ENCODE results near the gene ITGB3. TPM values are rescaled to one million over a fixed set of nuclear protein-coding genes. Genes with fewer than 3 reads are reported as not detected.

The ITGB3 gene
- total and polyA plus RNA-seq, 9 of the 15 experiments (the other 6 are each of a cell fraction or from before 2014, with no cell fraction given): 0.08 to 2.6 (median 0.62) TPM; not detected in 1

GRCh38 chr17:47300718-47301117, 47.1 kb downstream of the ITGB3 start (continued):
- TF ChIP-seq CHD4 (IDR thresholded peaks at IDR 0.05; ENCODE audit: insufficient read depth, insufficient replicate concordance, low read depth, low read length, poor library complexity, severe bottlenecking) (peak; percentile 59), MYNN (IDR thresholded peaks at IDR 0.05) (no peak), MYNN (CRISPR knock-in tag; IDR thresholded peaks at IDR 0.05) (no peak), ADNP (tag; IDR thresholded peaks at IDR 0.05) (peak; percentile 94), RBM25 (IDR thresholded peaks at IDR 0.05; ENCODE audit: low read depth, low read length, severe bottlenecking) (peak; percentile 94), CGGBP1 (CRISPR knock-in tag; IDR thresholded peaks at IDR 0.05) (no peak), SMARCA5 (IDR thresholded peaks at IDR 0.05) (peak; percentile 61; the same call in 1 of the 2 replicates)

- peaks cover 4 to 24% of the 10 kb centered on the region in 2 experiments for H3K4me1 ChIP-seq (replicated peaks in 1 of 2; ENCODE audit: control insufficient read depth in 2 of 2, insufficient read depth in 2 of 2, low read length in 2 of 2)
- H3K4me2 ChIP-seq (ENCODE audit: insufficient read depth, low read length): no peak overlapping the region
- 15% methylated on average over 3 of the region's 3 CpGs for WGBS (ENCODE audit: insufficient coverage, low coverage, missing lambda C conversion rate)
- no peaks in the 10 kb centered on the region for H3K36me3 ChIP-seq (ENCODE audit: control insufficient read depth, insufficient read depth, low read length)
- no TSS peak for BruUV-seq (replicated peaks)
- H4K20me1 ChIP-seq (replicated peaks; ENCODE audit: control insufficient read depth, insufficient read depth, low read length): no peaks in the 10 kb centered on the region
- FAIRE-seq: no peak
- H3K9me3 ChIP-seq (replicated peaks; ENCODE audit: control insufficient read depth, insufficient read depth, low read depth, low read length): no peaks in the 10 kb centered on the region
- no peak for DNase-seq (ENCODE audit: extremely low read depth in 1 of 4, low spot score in 3 of 4)
- no peak overlapping the region for H3K4me3 ChIP-seq
- H3K9me1 ChIP-seq (ENCODE audit: control insufficient read depth, insufficient read depth, low read length): no peaks in the 10 kb centered on the region
- H2AFZ ChIP-seq (ENCODE audit: low read depth, low read length): no peak overlapping the region
- ChIA-PET POLR2A (interaction anchor here (1.2 to 4.0 kb wide), 3 partner anchors 11 to 112 kb away, joined by 3 to 18 read pairs (median 6); partner anchors contain the start of gene CDC27), CTCF (ENCODE audit: low intra/inter-chr PET ratio) (interaction anchor here (0.6 kb wide), 1 partner anchor 13 kb away, joined by 3 read pairs; no protein-coding TSS in a partner anchor)
- intact Hi-C loops (cut with micrococcal nuclease): no loop called here
- 0 out of 3 replicates have a peak, but pooled peaks have one; percentile 45 for ATAC-seq
- H3K27ac ChIP-seq (ENCODE audit: extremely low read depth, low read depth, low read length): no peak overlapping the region
- H3K27me3 ChIP-seq (ENCODE audit: control insufficient read depth in 2 of 2, insufficient read depth in 2 of 2, low read length in 2 of 2): no peaks in the 10 kb centered on the region
- in situ Hi-C loops (cut with MboI): no loop called here
- no peaks in the 10 kb centered on the region for H3K79me2 ChIP-seq (ENCODE audit: control insufficient read depth, insufficient read depth, low read length)
- H3K9ac ChIP-seq (ENCODE audit: insufficient read depth in 1 of 2, low read depth in 2 of 2, low read length in 2 of 2): no peak overlapping the region
- TF ChIP-seq KLF13 (tag; IDR thresholded peaks at IDR 0.05; ENCODE audit: borderline replicate concordance, low read depth) (no peak), ZBTB26 (CRISPR knock-in tag; IDR thresholded peaks at IDR 0.05) (no peak), PCBP2 (IDR thresholded peaks at IDR 0.05; ENCODE audit: low read depth, low read length, poor library complexity, severe bottlenecking) (no peak), CCAR2 (IDR thresholded peaks at IDR 0.05; ENCODE audit: low read depth, low read length) (no peak), FOXP4 (CRISPR knock-in tag; IDR thresholded peaks at IDR 0.05; ENCODE audit: borderline replicate concordance) (no peak), IRF2 (CRISPR knock-in tag; IDR thresholded peaks at IDR 0.05) (no peak), SNRNP70 (optimal IDR thresholded peaks at IDR 0.05; ENCODE audit: low read depth, low read length) (no peak), POLR2A (conservative IDR thresholded peaks at IDR 0.05) (no peak), ZNF134 (CRISPR knock-in tag; conservative IDR thresholded peaks at IDR 0.05) (no peak)
Observed at GRCh38 chr17:47301161-47301560, 47.5 kb downstream of the ITGB3 start.
